HT-29 (cell line): Measurements from ENCODE around the gene LCLAT1. TPM values are rescaled to one million over a fixed set of nuclear protein-coding genes. Genes with fewer than 3 reads are reported as not detected.

Source experiments
- DNase-seq: peaks from one replicate; pipeline ENCODE4 v3.0.0-alpha.2; 2015; ENCODE audit warnings: low spot score
- total RNA-seq: library from RNA; depleted of rRNA; stranded (reverse); fragments of >200 nt; shearing (Covaris generic); gene quantifications from 2 replicates; pipeline ENCODE4 v1.2.3, GENCODE V29; 2014

Gene LCLAT1
- total RNA-seq, 1 experiment from 2014 or later = 14.6 TPM

- no peak for DNase-seq
These were observed 223.4 kb downstream of the LCLAT1 start for GRCh38 chr2:30670453-30670852.

GRCh38 chr2:30673127-30673526 lies 226.1 kb downstream of the LCLAT1 start:
- DNase-seq = no peak

GRCh38 chr2:30675758-30676157 lies 228.7 kb downstream of the LCLAT1 start:
- DNase-seq = no peak

GRCh38 chr2:30677231-30677630 lies 230.2 kb downstream of the LCLAT1 start:
- no peak for DNase-seq

- no peak for DNase-seq
These were observed 230.9 kb downstream of the LCLAT1 start for GRCh38 chr2:30677861-30678385.

- DNase-seq = no peak
These were observed 231.5 kb downstream of the LCLAT1 start for GRCh38 chr2:30678410-30679137.

- no peak for DNase-seq
These were observed 232.5 kb downstream of the LCLAT1 start for GRCh38 chr2:30679426-30680088.

GRCh38 chr2:30680121-30680520 lies 233.1 kb downstream of the LCLAT1 start:
- DNase-seq = no peak

GRCh38 chr2:30681022-30681421 lies 234.0 kb downstream of the LCLAT1 start:
- no peak for DNase-seq

GRCh38 chr2:30683236-30683956 lies 236.3 kb downstream of the LCLAT1 start:
- DNase-seq = no peak

- DNase-seq = no peak
These were observed 237.0 kb downstream of the LCLAT1 start for GRCh38 chr2:30684026-30684425.

- no peak for DNase-seq
These were observed 237.5 kb downstream of the LCLAT1 start for GRCh38 chr2:30684516-30684915.

- no peak for DNase-seq
These were observed 237.9 kb downstream of the LCLAT1 start for GRCh38 chr2:30684996-30685395.

- peak; percentile 53 for DNase-seq
These were observed 239.0 kb downstream of the LCLAT1 start for GRCh38 chr2:30686000-30686399.

GRCh38 chr2:30686669-30687068 lies 239.6 kb downstream of the LCLAT1 start:
- no peak for DNase-seq

GRCh38 chr2:30688956-30689401 lies 241.9 kb downstream of the LCLAT1 start:
- DNase-seq = no peak

- DNase-seq = no peak
These were observed 242.6 kb downstream of the LCLAT1 start for GRCh38 chr2:30689496-30690125.

- no peak for DNase-seq
These were observed 243.1 kb downstream of the LCLAT1 start for GRCh38 chr2:30690126-30690561.

GRCh38 chr2:30691091-30691947 lies 244.3 kb downstream of the LCLAT1 start:
- DNase-seq = no peak

- DNase-seq = peak; percentile 33
These were observed 245.1 kb downstream of the LCLAT1 start for GRCh38 chr2:30691948-30692828.
